ENCODE measurements around the gene S100A1.
A peak's percentile ranks its signal among the peaks of the same experiment; 100 is the strongest.

The S100A1 gene

GRCh38 chr1:153633754-153634665 lies 5.8 kb downstream of the S100A1 start, which contains the start of gene CHTOP:
Gene CHTOP, plus strand, starts transcription at chr1:153634066. Its CDS starts 2,523 bp downstream, at chr1:153636589.
- Histone ChIP-seq H3K27me3 (ENCODE audit: insufficient read depth, low read length) (no peaks in the 10 kb centered on the region), H3K79me2 (ENCODE audit: control insufficient read depth, insufficient read depth, low read length, poor library complexity) (peaks cover 12% of the 10 kb centered on the region), H3K4me3 (ENCODE audit: low read depth, low read length) (peak within 1 kb of the TSS; percentile 90), H3K9ac (ENCODE audit: low read length) (peak within 1 kb of the TSS; percentile 98), H3K9me3 (ENCODE audit: insufficient read depth, low read depth, low read length) (peaks cover 4% of the 10 kb centered on the region), H4K8ac (ENCODE audit: low read depth, low read length) (peak within 1 kb of the TSS; percentile 100), H3K27ac (ENCODE audit: low read depth, low read length) (peak within 1 kb of the TSS; percentile 99), H4K91ac (ENCODE audit: low read depth, low read length) (peak within 1 kb of the TSS; percentile 100), H2BK12ac (ENCODE audit: low read length) (peak within 1 kb of the TSS; percentile 42), H3K4me2 (ENCODE audit: low read length) (peak within 1 kb of the TSS; percentile 75), H3K18ac (ENCODE audit: low read length) (peak within 1 kb of the TSS; percentile 100), H3K79me1 (ENCODE audit: low read length) (peaks cover 4% of the 10 kb centered on the region), H3K14ac (ENCODE audit: low read length) (peak within 1 kb of the TSS; percentile 100), H2AFZ (ENCODE audit: insufficient read depth, low read length, poor library complexity) (peak within 1 kb of the TSS; percentile 98), H4K12ac (ENCODE audit: low read depth, low read length) (peak within 1 kb of the TSS; percentile 100), H2AK5ac (ENCODE audit: low read length) (peak within 1 kb of the TSS; percentile 100), H2BK120ac (ENCODE audit: insufficient read depth, low read length, poor library complexity) (peak within 1 kb of the TSS; percentile 100), H3K4ac (ENCODE audit: low read depth, low read length) (peak within 1 kb of the TSS; percentile 99), H3K36me3 (ENCODE audit: control insufficient read depth in 1 of 2, insufficient read depth in 2 of 2, low read length in 2 of 2) (peaks cover 22 to 25% of the 10 kb centered on the region in 2 experiments), H3K4me1 (ENCODE audit: control insufficient read depth in 1 of 2, insufficient read depth in 2 of 2, low read length in 2 of 2) (peaks cover 7 to 8% of the 10 kb centered on the region in 2 experiments), H2BK5ac (ENCODE audit: low read depth, low read length, poor library complexity) (peak within 1 kb of the TSS; percentile 100), H3K23ac (ENCODE audit: low read length) (no peak within 1 kb of the TSS)
- no CpG with 5 or more reads among the region's 65 CpGs for WGBS (ENCODE audit: extremely low coverage, insufficient coverage, insufficient read length)
- DNase-seq, result peak; percentile 98 to 100

- no peak overlapping the region for H4K12ac ChIP-seq (ENCODE audit: low read depth, low read length)
- H2AK5ac ChIP-seq (ENCODE audit: low read length), result no peak overlapping the region
- WGBS (ENCODE audit: extremely low coverage, insufficient coverage, insufficient read length), result no CpG with 5 or more reads among the region's 7 CpGs
- H3K9me3 ChIP-seq (ENCODE audit: insufficient read depth, low read depth, low read length), result peaks cover 4% of the 10 kb centered on the region
- H3K36me3 ChIP-seq (ENCODE audit: control insufficient read depth in 1 of 2, insufficient read depth in 2 of 2, low read length in 2 of 2), result peaks cover 37 to 42% of the 10 kb centered on the region in 2 experiments
- peak overlapping the region; percentile 81 for H3K4ac ChIP-seq (ENCODE audit: low read depth, low read length)
- no peak overlapping the region for H4K8ac ChIP-seq (ENCODE audit: low read depth, low read length)
- no peak overlapping the region for H2BK12ac ChIP-seq (ENCODE audit: low read length)
- H4K91ac ChIP-seq (ENCODE audit: low read depth, low read length), result no peak overlapping the region
- no peak overlapping the region for H3K18ac ChIP-seq (ENCODE audit: low read length)
- peaks cover 3 to 5% of the 10 kb centered on the region in 2 experiments for H3K4me1 ChIP-seq (ENCODE audit: control insufficient read depth in 1 of 2, insufficient read depth in 2 of 2, low read length in 2 of 2)
- DNase-seq, result no peak
- no peak overlapping the region for H2BK120ac ChIP-seq (ENCODE audit: insufficient read depth, low read length, poor library complexity)
- H3K4me3 ChIP-seq (ENCODE audit: low read depth, low read length), result no peak overlapping the region
- no peaks in the 10 kb centered on the region for H3K27me3 ChIP-seq (ENCODE audit: insufficient read depth, low read length)
- no peak overlapping the region for H2AFZ ChIP-seq (ENCODE audit: insufficient read depth, low read length, poor library complexity)
- H3K4me2 ChIP-seq (ENCODE audit: low read length), result no peak overlapping the region
- peaks cover 4% of the 10 kb centered on the region for H3K79me1 ChIP-seq (ENCODE audit: low read length)
- no peak overlapping the region for H3K14ac ChIP-seq (ENCODE audit: low read length)
- H3K79me2 ChIP-seq (ENCODE audit: control insufficient read depth, insufficient read depth, low read length, poor library complexity), result peaks cover 12% of the 10 kb centered on the region
- no peak overlapping the region for H3K27ac ChIP-seq (ENCODE audit: low read depth, low read length)
- no peak overlapping the region for H2BK5ac ChIP-seq (ENCODE audit: low read depth, low read length, poor library complexity)
- no peak overlapping the region for H3K23ac ChIP-seq (ENCODE audit: low read length)
- H3K9ac ChIP-seq (ENCODE audit: low read length), result no peak overlapping the region
Measured at GRCh38 chr1:153635872-153636271, 7.6 kb downstream of the S100A1 start.

- Histone ChIP-seq H3K18ac (ENCODE audit: low read length) (no peak overlapping the region), H3K4me1 (ENCODE audit: control insufficient read depth in 1 of 2, insufficient read depth in 2 of 2, low read length in 2 of 2) (peaks cover 3 to 5% of the 10 kb centered on the region in 2 experiments), H3K27me3 (ENCODE audit: insufficient read depth, low read length) (no peaks in the 10 kb centered on the region), H3K14ac (ENCODE audit: low read length) (no peak overlapping the region), H3K4me3 (ENCODE audit: low read depth, low read length) (no peak overlapping the region), H3K4me2 (ENCODE audit: low read length) (no peak overlapping the region), H2AFZ (ENCODE audit: insufficient read depth, low read length, poor library complexity) (no peak overlapping the region), H2BK12ac (ENCODE audit: low read length) (no peak overlapping the region), H2BK120ac (ENCODE audit: insufficient read depth, low read length, poor library complexity) (no peak overlapping the region), H3K4ac (ENCODE audit: low read depth, low read length) (peak overlapping the region; percentile 81), H4K91ac (ENCODE audit: low read depth, low read length) (no peak overlapping the region), H3K23ac (ENCODE audit: low read length) (no peak overlapping the region), H3K36me3 (ENCODE audit: control insufficient read depth in 1 of 2, insufficient read depth in 2 of 2, low read length in 2 of 2) (peaks cover 37 to 45% of the 10 kb centered on the region in 2 experiments), H3K27ac (ENCODE audit: low read depth, low read length) (no peak overlapping the region), H4K12ac (ENCODE audit: low read depth, low read length) (no peak overlapping the region), H4K8ac (ENCODE audit: low read depth, low read length) (no peak overlapping the region), H2BK5ac (ENCODE audit: low read depth, low read length, poor library complexity) (no peak overlapping the region), H3K9me3 (ENCODE audit: insufficient read depth, low read depth, low read length) (peaks cover 4% of the 10 kb centered on the region), H3K79me1 (ENCODE audit: low read length) (peaks cover 4% of the 10 kb centered on the region), H2AK5ac (ENCODE audit: low read length) (no peak overlapping the region), H3K79me2 (ENCODE audit: control insufficient read depth, insufficient read depth, low read length, poor library complexity) (peaks cover 12% of the 10 kb centered on the region), H3K9ac (ENCODE audit: low read length) (no peak overlapping the region)
- DNase-seq, result no peak
- no CpG with 5 or more reads among the region's 9 CpGs for WGBS (ENCODE audit: extremely low coverage, insufficient coverage, insufficient read length)
Measured at GRCh38 chr1:153636312-153636711, 8.1 kb downstream of the S100A1 start.

- peaks cover 44 to 57% of the 10 kb centered on the region in 2 experiments for H3K36me3 ChIP-seq (ENCODE audit: control insufficient read depth in 1 of 2, insufficient read depth in 2 of 2, low read length in 2 of 2)
- WGBS (ENCODE audit: extremely low coverage, insufficient coverage, insufficient read length), result no CpG with 5 or more reads among the region's 6 CpGs
Measured at GRCh38 chr1:153638261-153638660, 10.0 kb downstream of the S100A1 start.

More at GRCh38 chr1:153638261-153638660, 10.0 kb downstream of the S100A1 start:
- H2BK120ac ChIP-seq (ENCODE audit: insufficient read depth, low read length, poor library complexity), result no peak overlapping the region
- H3K18ac ChIP-seq (ENCODE audit: low read length), result no peak overlapping the region
- no peak overlapping the region for H2BK5ac ChIP-seq (ENCODE audit: low read depth, low read length, poor library complexity)
- peaks cover 3 to 5% of the 10 kb centered on the region in 2 experiments for H3K4me1 ChIP-seq (ENCODE audit: control insufficient read depth in 1 of 2, insufficient read depth in 2 of 2, low read length in 2 of 2)
- H3K4me2 ChIP-seq (ENCODE audit: low read length), result no peak overlapping the region
- no peaks in the 10 kb centered on the region for H3K27me3 ChIP-seq (ENCODE audit: insufficient read depth, low read length)
- no peak overlapping the region for H4K91ac ChIP-seq (ENCODE audit: low read depth, low read length)
- H3K14ac ChIP-seq (ENCODE audit: low read length), result no peak overlapping the region
- H2AFZ ChIP-seq (ENCODE audit: insufficient read depth, low read length, poor library complexity), result no peak overlapping the region
- H2BK12ac ChIP-seq (ENCODE audit: low read length), result no peak overlapping the region
- no peak overlapping the region for H3K23ac ChIP-seq (ENCODE audit: low read length)
- H3K4ac ChIP-seq (ENCODE audit: low read depth, low read length), result no peak overlapping the region
- H4K12ac ChIP-seq (ENCODE audit: low read depth, low read length), result no peak overlapping the region
- H4K8ac ChIP-seq (ENCODE audit: low read depth, low read length), result no peak overlapping the region
- no peak overlapping the region for H3K27ac ChIP-seq (ENCODE audit: low read depth, low read length)
- peaks cover 12% of the 10 kb centered on the region for H3K79me2 ChIP-seq (ENCODE audit: control insufficient read depth, insufficient read depth, low read length, poor library complexity)
- no peak overlapping the region for H2AK5ac ChIP-seq (ENCODE audit: low read length)
- H3K9me3 ChIP-seq (ENCODE audit: insufficient read depth, low read depth, low read length), result peaks cover 4% of the 10 kb centered on the region
- no peak for DNase-seq
- no peak overlapping the region for H3K9ac ChIP-seq (ENCODE audit: low read length)
- no peak overlapping the region for H3K4me3 ChIP-seq (ENCODE audit: low read depth, low read length)
- peaks cover 4% of the 10 kb centered on the region for H3K79me1 ChIP-seq (ENCODE audit: low read length)

Data from trophoblast cell (in vitro differentiated cells and primary cell).